GM18505 (cell line): ENCODE results near the gene CARD11.

ENCODE experiments used
- ATAC-seq: cut with Tn5 transposase; IDR thresholded peaks from one replicate; pipeline ENCODE4 v1.9.1; 2021; ENCODE audit not compliant: unreplicated experiment
- POLR2A ChIP-seq: IDR thresholded peaks from 4 replicates; pipeline ENCODE4 v1.6.1; 2011; ENCODE audit warnings: borderline replicate concordance; ENCODE audit not compliant: insufficient read depth, insufficient read length; ENCODE audit errors: extremely low read depth

CARD11 gene

DNA sequence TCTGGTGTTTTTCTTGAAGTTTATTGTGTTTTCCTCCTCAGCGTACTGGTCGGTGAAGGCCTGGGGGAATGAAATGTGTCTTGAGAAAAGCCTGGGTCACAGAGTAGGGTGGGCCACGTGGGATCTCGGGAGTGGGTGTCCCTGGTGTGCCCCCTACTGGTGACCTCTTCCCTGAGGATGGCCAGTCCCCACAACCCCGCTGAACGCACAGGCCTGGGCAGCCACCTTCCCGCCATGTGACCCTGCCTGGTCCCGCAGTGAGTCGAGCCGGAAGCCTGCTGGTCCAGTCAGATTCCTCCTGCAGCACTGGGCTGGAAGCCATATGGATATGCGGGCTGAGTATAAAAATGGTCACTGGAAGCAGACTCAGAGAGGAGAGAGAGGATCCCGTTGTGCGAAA is 146.6 kb downstream of the CARD11 start:
- TF ChIP-seq POLR2A, result no peak
- ATAC-seq, result no peak

DNA sequence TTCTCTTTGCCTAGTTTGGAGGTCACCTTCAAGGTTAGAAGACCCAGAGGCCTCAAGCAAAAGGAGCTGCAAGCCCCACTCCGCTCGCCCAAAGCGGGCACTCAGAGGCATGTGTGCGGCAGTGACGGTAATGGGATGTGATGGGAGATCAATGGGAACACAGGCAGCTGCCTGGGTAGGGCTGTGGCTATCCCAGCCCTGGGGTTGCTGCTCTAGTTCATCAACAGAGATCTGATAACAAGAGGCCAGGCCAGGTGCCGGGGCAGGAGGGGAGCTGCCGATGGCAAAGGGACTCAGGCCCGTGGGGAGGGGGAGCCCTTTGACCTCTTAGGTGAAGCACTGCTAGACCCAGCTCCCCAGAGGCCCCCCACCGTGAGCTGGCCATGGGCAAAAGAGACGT is 147.5 kb downstream of the CARD11 start:
- no peak for TF ChIP-seq POLR2A
- no peak for ATAC-seq

DNA sequence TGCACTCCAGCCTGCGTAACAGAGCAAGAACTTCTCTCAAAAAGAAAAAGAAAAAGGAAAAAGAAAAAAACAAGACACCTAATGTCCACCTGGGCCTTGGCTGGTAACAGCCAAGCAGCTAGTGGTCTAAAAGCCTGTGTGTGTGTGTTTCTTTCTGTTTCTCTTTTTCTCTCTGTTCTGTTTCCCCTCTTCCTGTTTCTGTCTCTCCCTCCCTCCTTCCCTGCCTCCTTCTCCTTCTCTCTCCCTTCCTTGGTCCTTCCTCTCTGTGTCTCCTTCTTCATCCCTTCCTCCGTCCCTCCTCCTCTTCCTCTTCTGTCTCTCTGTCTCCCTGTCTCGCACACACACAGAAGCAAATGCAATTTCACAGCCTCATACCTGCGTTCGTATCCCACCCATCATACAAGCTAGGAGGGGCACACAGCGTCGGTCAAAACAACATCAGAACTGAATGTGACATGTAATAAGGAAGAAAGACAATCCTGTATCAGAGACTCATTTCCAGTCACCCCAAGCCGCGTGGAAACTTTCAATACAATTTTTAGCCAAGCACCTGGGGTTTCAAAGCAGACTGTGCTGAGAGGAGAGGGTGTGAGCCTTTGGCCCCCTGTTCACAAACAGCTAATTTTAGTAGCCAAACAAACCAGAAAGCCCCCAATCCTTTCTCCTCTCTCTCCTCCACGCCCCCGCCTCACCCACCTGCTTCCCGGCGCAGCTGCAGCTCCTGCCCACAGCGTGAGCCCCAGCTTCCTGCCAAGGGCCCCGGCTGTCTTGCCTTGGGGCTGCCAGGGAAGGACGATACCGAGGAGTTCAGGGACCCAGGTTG is 149.3 kb downstream of the CARD11 start:
- TF ChIP-seq POLR2A, result peak; percentile 23
- peak; percentile 62 for ATAC-seq

DNA sequence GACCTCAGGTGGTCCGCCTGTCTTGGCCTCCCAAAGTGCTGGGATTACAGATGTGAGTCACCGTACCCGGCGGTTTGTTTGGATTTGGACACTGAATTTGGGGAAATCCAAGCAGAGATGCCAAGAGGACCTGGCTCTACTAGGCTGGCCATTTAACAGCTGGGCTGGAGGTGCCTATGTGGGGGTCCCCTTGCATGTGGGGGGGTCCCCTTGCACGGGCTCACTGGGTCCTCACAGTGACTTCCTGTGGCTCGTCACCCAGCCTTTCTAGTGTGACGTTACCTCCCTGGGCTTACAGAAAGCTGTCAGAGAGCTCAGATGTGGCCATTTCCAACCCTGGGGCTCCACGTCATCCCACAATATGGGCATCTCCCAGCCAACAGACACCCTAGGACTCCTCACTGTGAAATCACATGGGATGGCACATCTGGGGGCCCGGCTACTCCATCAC is 150.2 kb downstream of the CARD11 start:
- ATAC-seq, result no peak

DNA sequence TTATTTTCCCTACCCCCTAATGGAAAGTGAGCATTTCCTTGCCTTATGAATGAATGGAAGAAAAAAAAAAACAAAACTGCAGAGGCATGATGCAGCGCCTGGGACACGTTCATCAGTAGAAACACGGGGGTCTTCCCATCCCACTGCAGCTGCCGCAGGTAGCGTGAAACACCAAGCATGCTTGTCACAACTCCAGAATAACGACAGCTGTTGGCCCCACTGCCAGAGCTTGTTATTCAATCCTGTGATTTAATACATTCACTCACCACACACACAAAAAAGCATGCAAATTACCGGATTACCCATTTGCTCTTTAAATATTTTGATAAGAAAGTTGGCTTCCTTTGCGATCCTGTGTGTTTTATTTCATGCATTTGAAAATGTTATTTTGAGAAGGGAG is 151.1 kb downstream of the CARD11 start:
- TF ChIP-seq POLR2A, result no peak
- no peak for ATAC-seq

More for the DNA sequence above, 150.2 kb downstream of the CARD11 start:
- TF ChIP-seq POLR2A, result peak; percentile 20

DNA sequence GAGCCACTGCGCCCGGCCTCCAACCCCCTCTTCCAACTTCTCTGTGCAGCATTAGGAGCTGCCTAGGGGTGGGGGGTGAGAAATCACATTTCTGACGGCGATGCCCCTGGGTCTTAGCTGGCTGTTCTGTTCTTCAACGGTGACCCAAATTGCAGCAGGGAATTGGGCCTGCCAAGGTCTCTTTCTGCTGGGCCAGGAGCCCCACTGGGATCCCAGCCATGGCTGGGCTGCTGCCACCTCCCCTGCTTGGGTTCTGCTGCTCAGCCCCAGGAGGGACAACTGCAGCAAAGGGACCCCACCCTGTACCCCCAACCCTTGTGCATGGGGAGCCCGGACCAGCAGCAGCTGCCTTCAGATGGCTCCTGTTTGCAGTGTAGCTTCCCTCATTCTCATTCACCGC is 155.9 kb downstream of the CARD11 start:
- no peak for ATAC-seq
- TF ChIP-seq POLR2A, result no peak

DNA sequence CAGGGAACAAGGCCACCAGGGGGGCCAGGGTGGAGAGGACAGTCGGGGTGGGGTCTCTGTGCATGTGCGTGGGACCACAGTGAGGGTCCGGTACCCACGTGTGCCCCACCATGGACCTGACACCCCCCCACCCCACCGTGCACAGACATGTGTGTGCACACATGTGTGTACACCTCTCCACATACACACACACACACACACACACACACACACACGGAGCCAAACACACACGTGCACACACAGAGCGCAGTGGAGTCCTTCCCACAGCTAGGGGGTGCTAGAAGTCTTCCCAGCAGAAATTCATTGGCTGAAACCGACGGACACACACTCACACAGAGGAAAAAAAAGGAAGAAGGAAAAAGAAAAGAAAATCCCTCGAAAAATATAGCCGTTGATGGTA is 156.8 kb downstream of the CARD11 start:
- no peak for TF ChIP-seq POLR2A
- no peak for ATAC-seq

DNA sequence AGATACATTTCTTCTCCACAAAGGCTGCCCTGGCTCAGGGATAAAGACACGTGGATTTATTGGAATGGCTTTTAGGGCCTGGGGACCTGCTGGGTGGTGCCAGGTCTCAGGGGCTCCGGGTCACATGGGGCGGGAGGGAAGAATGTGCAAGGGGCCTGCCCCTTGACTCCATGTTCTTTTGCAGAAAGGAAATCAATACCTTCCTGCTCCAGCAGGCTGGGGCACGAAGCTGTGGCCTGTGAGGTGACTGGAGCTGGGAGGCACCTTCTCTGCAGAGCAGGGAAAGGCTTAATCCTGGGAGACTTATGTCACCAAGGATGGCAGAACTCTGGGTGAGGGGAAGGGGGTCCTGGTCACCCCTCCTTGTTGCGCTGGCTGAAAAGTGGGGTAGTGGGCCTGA is 157.3 kb downstream of the CARD11 start:
- no peak for ATAC-seq
- no peak for TF ChIP-seq POLR2A

DNA sequence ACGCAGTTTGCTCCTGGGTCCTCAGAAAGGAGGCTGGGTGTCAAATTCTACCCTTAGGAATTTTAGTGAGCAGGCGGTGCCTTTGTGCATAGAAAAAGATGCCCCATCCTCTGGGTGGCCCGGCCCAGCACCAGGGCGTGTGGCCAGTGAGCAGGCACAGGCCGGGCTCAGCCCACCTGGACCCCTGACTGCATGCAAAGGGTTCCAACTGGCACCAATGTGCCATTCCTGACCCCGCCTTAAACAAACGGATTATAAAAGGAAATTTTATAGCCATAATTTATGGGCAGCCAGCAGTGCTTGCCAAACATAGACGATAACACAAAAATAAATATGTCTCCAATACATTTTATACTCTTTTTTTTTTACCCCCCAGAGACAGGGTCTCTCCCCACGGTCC is 159.5 kb downstream of the CARD11 start:
- TF ChIP-seq POLR2A, result no peak
- ATAC-seq, result no peak

DNA sequence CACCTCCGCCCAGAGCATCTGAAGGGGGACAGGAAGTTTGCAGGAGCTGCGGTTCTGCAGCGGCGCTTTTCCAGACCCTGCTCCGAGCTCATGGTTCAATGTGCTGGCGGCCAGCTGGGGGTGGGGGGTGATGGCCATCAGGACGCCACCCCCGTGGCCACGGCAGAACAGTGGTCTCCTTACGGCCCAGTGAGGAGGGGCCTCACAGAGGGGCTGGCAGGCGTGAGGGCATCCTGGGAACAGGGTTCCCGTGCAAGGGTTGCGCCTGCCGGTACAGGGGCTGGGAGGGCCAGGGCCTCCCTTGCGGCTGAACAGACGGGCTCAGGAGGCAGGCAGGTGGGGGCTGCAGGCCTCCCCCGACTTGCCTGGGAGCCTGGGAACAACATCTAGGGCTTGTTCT is 160.6 kb downstream of the CARD11 start:
- TF ChIP-seq POLR2A, result no peak
- no peak for ATAC-seq

DNA sequence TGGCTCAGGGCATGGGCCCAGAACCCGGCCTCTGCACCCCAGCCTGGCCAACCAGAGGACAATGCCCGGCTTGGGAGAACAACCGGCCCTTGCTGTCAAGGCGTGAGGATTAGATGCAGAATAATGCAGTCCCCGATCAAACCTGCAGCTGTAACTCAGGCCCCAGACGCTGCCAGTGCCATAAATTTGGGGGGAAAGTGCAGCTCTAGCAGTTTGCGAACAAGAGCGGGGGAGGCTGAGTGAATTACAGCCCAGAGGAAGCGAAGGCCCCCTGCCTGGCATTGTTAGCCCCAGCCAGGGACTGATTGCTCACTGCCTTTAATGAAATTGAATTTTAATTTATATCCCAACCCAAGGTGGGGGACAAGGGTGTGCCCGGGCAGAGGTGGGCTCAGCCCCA is 161.6 kb downstream of the CARD11 start:
- no peak for TF ChIP-seq POLR2A
- ATAC-seq, result no peak

DNA sequence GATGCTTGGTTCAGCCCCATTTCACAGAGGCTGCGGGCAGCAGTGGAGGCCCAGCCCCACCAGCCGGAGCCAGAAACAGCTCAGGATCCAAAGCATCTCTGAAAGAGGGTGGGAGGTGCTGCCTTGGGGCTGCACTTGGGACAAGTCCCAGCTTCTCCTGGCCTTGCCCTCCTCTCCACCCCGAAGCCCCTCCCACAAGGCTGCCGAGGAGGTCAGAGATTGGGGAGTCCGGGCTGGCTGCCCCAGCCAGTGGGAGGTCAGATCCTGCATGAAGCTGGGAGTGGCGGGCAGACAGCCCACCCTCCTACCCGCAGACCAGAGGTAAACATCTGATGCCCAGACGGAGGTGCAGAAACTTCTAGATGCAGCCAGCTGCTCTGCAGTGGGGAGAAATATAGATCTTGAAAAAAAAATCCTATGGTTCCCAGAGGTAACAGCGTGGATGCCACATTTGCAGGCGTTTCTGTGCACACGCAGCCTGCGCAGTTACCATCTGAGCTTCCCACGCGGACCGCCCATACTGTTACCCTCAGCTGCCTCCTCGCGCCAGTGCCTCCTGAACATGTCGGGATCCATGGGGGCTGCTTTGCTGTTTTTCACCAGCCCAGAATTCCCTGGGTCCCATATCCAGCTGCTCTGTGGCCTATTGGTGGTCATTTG is 162.7 kb downstream of the CARD11 start:
- ATAC-seq, result no peak
- no peak for TF ChIP-seq POLR2A

DNA sequence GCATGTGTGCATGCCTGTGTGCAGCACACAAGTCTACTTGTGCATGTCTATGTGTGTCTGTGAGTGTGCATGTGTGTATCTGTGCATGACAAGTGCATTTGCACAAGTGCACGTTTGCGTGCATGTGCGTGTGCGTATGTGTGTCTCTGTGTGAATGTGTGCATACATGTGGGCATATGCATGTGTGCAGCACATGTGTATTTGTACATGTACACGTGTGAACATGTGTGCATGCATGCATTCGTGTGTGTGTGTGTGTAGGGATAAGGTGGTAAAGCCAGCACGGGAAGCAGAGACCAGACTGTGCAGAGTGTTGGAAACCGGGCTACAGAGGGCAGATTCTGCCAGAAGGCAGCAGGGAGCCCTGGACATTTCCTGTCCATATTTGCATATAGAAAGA is 163.6 kb downstream of the CARD11 start:
- no peak for TF ChIP-seq POLR2A
- ATAC-seq, result no peak

DNA sequence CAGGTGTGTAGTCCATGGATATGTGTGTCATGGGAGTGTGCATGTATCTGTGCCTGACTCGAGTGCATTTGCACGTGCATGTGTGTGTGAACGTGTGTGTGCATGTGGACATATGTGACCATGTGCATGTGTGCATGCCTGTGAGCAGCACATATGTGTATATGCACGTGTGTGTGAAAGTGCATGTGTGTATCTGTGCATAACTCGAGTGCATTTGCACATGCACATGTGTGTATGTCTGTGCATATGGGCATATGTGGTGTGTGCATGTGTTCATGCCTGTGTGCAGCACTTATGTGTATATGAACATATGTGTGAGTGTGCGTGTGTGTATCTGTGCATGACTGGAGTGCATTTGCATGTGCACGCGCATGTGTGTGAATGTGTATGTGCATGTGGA is 164.3 kb downstream of the CARD11 start:
- ATAC-seq, result no peak
- TF ChIP-seq POLR2A, result no peak

DNA sequence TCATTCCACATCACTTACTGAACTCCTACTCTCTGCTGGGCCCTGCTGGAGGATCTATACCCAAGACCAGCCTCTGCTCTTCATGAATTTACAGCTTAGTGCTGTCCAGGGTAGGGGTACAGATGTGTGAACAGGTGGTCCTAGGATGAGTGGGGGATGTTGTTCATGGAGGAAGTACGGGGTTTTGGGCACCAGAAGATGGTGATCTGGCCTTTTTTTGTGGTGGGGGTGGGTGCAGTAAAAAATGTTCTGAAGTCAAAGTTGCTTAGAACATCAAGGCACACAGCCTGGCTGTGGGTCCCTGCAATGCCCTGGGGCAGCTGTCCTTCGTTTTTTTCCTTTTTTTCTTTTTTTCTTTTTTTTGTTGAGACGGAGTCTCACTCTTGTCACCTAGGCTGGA is 165.4 kb downstream of the CARD11 start:
- ATAC-seq, result no peak
- TF ChIP-seq POLR2A, result no peak

DNA sequence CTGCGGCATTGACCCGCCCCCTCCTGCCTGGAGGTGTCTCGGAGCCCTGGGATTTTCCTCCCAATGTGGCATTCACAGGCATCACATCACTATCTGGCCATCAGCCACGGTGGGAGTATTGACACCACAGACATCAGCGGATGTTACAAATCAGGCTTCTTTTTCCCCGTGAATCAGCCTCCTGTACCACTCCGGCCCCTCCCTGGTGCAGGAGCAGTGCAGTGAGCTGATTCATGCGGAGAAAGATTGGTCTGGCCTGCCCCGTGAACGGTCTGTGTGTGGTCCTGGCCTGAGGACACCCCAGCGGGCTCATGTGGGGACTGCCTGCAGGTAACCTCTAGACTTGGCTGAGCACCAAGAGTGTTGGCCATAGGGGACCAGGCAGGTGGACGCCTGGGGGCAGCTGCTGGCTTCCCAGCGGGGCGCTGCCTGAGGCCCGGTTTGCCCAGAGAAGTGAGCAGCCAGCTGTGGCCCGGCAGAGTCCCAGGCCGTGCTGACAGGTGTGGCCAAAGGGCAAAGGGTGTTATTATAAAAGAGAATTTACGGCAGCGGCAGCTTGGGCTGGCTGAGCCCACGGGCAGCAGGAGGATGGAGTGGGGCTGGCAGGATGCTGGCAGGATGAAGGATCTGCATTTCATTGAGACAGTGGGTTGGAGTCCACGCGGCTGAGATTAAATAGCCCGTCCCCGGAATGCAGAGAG is 167.5 kb downstream of the CARD11 start:
- ATAC-seq, result no peak
- TF ChIP-seq POLR2A, result no peak
